HG03196 (cell line): ENCODE results near the gene ZNF513.
"Not testable (repeated sequence)": the region's sequence is repeated elsewhere in the genome, so short reads cannot be mapped to it uniquely, and the experiment has no call there.

Source experiments
- ATAC-seq: cut with Tn5 transposase; IDR thresholded peaks from one replicate; pipeline ENCODE4 v1.9.1; 2021; ENCODE audit not compliant: unreplicated experiment

ZNF513 gene

DNA sequence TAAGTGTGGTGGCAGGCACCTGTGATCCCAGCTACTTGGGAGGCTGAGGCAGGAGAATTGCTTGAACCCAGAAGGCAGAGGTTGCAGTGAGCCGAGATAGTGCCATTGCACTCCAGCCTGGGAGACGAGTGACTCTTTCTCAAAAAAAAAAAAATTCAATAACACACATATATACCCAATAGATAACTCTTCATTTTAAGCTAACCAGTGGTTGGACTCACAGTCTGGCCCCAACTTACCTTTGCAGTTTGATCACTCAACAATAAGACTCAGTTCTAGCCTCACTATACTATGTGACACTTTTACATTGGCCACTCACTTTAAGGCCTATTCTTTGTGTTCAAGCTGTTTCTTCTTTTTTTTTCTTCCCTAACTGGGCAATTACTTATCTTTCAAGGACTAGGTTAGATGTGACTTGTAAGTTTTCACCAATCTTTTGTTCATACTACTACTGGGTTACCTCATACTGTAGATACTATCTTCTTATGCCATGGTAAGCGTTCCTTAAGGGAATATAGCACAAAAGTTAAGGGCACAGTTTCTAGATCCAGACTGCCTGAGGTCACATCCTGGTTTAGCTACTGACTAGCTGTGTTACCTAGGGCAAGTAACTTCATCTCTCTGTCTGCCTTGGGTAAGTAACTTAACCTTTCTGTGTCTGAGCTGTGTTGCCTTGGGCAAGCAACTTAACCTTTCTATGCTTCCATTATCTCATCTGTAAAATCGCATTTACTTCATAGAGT, 17.7 kb downstream of the ZNF513 start:
- no peak for ATAC-seq

GRCh38 chr2:27356382-27357181, 24.0 kb downstream of the ZNF513 start, which contains the start of gene GTF3C2:
TSS of gene GTF3C2 (minus strand) at chr2:27356764. CDS start at chr2:27343554, 13,210 bp downstream.
- ATAC-seq, result peak; percentile 78

- peak; percentile 28 for ATAC-seq
Measured at GRCh38 chr2:27356056-27356381, 24.5 kb downstream of the ZNF513 start.

GRCh38 chr2:27354597-27354927, 26.0 kb downstream of the ZNF513 start:
- no peak for ATAC-seq

DNA sequence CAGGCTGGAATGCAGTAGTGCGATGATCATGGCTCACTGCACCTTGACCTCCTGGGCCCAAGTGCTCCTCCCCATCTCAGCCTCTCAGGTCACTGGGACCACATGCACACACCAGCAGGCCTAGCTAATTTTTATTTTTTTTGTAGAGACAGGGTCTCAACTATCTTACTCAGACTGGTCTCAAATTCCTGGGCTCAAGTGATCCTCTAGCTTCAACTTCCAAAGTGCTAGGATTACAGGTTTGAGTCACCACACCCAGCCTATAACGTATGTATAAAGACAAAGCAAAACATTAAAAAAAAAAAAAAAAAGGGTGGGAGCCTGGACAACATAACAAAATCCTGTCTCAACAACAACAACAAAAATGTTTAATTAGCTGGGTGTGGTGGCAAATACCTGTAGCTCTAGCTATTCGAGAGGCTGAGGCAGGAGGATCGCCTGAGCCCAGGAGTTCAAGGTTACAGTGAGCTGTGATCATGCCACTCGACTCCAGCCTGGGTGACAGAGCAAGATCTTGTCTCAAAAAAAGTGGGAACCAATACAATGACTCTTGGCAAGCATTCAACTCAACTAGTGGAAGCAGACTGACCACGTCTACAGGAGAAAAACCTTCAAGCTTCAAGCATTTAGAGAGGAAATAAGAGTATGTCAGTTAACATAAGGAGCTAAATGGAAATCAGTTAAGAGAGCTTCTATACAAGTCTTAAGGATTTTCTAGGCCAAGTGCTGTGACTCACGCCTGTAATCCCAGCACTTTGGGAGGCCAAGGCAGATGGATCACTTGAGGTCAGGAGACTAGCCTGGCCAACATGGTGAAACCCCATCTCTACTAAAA, 26.6 kb downstream of the ZNF513 start:
- no peak for ATAC-seq

- ATAC-seq, result not testable (repeated sequence)
Measured at GRCh38 chr2:27353386-27353761, 27.2 kb downstream of the ZNF513 start.

DNA sequence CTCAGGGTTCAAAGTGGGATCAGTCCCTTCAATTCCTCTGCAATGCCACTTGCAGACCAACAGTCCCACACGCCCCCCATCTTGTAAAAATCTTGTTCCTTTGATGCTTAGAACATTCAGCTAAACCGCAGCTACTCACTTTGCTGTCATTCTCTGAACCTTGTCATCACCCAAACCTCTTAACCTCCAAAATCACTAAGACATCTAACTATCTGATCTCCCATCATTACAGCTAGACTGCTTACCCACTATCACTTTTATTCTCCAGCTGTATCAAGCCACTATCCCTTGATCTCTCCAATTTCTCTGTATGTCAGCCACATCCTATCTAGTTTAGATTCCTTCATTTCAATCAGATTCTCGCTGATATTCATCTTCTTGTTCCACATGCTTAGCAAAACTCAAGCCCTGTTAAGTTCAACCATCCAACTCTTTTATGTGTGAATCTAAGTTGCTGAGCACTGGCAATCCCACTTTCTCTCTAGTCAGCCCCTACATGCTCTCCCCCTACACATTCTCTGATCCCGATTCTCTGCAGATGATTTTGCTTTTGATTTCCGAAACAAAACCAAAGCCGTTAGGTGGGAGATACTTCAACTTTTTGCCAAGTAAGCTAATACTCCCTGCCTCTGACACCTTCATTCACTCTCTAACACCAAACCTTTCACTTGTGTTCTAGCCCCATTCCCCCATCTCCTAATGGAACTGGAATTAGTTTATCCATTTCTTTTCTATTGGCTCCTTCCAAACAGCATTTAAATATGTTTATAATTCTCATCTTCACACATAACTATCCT, 28.5 kb downstream of the ZNF513 start:
- ATAC-seq, result no peak

DNA sequence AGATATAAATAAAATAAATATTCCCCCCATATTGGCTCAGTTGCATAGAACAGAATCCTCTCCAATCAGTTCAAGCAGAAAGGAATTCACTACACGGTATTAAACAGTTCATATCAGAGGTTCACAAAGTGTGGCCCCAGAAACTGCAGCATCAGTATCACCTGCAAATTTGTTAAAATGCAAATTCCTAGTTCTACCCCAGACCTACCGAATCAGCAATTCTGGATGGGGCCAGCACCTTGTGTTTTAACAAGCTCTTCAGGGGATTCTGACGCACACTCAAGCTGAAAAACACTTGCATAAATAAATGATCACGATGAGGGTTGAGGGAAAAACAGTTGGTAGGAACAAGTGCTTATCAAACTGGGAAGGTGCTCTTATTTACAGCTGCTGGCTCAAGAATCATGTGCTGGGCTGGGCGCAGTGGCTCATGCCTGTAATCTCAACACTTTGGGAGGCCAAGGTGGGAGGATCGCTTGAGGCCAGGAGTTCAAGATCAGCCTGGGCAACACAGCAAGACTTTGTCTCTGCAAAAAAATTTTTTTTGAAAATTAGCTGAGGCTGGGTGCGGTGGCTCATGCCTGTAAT, 30.3 kb downstream of the ZNF513 start:
- ATAC-seq, result no peak

DNA sequence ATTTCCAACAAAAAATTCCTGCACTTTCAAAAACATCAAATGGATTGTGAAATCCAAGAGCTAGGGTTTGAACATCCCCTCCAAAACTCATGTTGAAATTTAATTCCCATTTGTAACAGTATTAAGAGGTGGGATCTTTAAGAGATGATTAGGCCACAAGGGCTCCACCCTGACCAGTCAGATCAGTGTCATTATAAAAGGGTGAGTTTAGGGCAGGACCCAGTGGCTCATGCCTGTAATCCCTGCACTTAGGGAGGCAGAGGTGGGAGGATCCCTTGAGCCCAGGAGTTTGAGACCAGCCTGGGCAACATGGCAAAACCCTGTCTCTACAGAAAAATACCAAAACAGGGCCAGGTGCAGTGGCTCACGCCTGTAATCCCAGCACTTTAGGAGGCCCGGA, 32.9 kb downstream of the ZNF513 start:
- no peak for ATAC-seq

- ATAC-seq, result no peak
Measured at GRCh38 chr2:27336173-27336572, 44.4 kb downstream of the ZNF513 start.

DNA sequence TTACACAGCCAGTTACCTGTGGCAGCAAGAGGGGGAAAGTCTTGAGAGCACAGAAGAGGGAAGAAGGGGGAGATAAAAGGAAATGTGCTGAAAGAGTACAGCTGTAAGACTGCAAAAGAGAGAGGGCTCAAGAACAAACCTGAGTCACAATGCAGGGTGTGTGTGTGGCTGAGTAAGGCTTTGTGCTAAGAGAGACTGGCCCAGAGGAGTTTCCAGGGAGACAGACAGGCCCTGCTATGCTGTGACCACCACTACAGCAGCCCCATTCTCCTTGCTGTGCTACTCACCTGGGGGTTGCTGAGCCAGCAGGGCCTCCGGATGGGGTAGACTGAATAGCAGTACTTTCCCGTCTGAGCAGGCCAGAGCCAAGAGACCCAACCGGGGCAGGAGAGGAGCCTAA, 45.2 kb downstream of the ZNF513 start:
- no peak for ATAC-seq
